ENCODE measurements around the gene STK17B. TPM values are rescaled to one million over a fixed set of nuclear protein-coding genes. Genes with fewer than 3 reads are reported as not detected.
"Not testable (repeated sequence)": the region's sequence is repeated elsewhere in the genome, so short reads cannot be mapped to it uniquely, and the experiment has no call there.

Gene STK17B
- total and polyA plus RNA-seq, 2 of the 13 experiments (the other 11 are each of a cell fraction or from before 2014, with no cell fraction given): 1.6 to 4.5 TPM

GRCh38 chr2:196096264-196096663 is 75.1 kb downstream of the STK17B start (continued):
- no peak for TF ChIP-seq AHDC1 (CRISPR knock-in tag; IDR thresholded peaks at IDR 0.05; ENCODE audit: borderline replicate concordance)
- TF ChIP-seq GPN1 (CRISPR knock-in tag; IDR thresholded peaks at IDR 0.05; ENCODE audit: borderline replicate concordance): no peak
- TF ChIP-seq EZH2 (conservative IDR thresholded peaks at IDR 0.05; ENCODE audit: low read depth, low read length): no peak
- TF ChIP-seq NR3C1 (CRISPR knock-in tag; IDR thresholded peaks at IDR 0.05): no peak
- no peak for TF ChIP-seq ZNF253 (CRISPR knock-in tag; IDR thresholded peaks at IDR 0.05; ENCODE audit: borderline replicate concordance)

GRCh38 chr2:196089448-196089847 is 81.9 kb downstream of the STK17B start:
- TF ChIP-seq ZNF281 (CRISPR knock-in tag; IDR thresholded peaks at IDR 0.05; ENCODE audit: borderline replicate concordance): peak; percentile 70; the same call in 1 of the 2 replicates
- in situ Hi-C loops (cut with HindIII; ENCODE audit: extremely low pct_ligation_motif_present, low pct_unique_long_range_greater_than_20kb): not testable (repeated sequence)

More at GRCh38 chr2:196089448-196089847, 81.9 kb downstream of the STK17B start:
- peaks cover 11% of the 10 kb centered on the region for H3K4me1 ChIP-seq (ENCODE audit: insufficient read depth, low read length)
- POLR2A ChIA-PET; ATAC-seq; H3K9ac ChIP-seq (ENCODE audit: insufficient read depth, low read depth, low read length); H3K79me2 ChIP-seq (ENCODE audit: insufficient read depth, low read length); FAIRE-seq; H3K27me3 ChIP-seq (ENCODE audit: control insufficient read depth in 1 of 2, insufficient read depth in 2 of 2, low read length in 2 of 2); H3K4me2 ChIP-seq (ENCODE audit: low read depth, low read length); H3K9me3 ChIP-seq (ENCODE audit: low read length); H3K4me3 ChIP-seq (replicated peaks in 1 of 3; ENCODE audit: insufficient read depth in 1 of 3, low read depth in 2 of 3, low read length in 3 of 3); H4K20me1 ChIP-seq (ENCODE audit: insufficient read depth, low read length); intact Hi-C loops (cut with micrococcal nuclease; ENCODE audit: unreplicated experiment); H3K36me3 ChIP-seq (replicated peaks in 1 of 2; ENCODE audit: control insufficient read depth in 1 of 2, insufficient read depth in 2 of 2, low read length in 2 of 2); DNase-seq (ENCODE audit: low spot score); CTCF ChIA-PET (ENCODE audit: low intra/inter-chr PET ratio, low total read pairs); H3K27ac ChIP-seq (ENCODE audit: extremely low read length, insufficient read depth, low read length); BruUV-seq (replicated peaks); H2AFZ ChIP-seq (ENCODE audit: low read length): not testable (repeated sequence)
- WGBS (ENCODE audit: low lambda C conversion rate): 9% methylated on average over 4 of the region's 5 CpGs

All from HepG2 (cell line).